SU-DHL-6 (cell line): ENCODE results near the gene CD5L.

Source experiments
- EZH2phosphoT487 ChIP-seq: fragments of 200-600 bp; sonication (generic), shearing (Covaris generic); conservative IDR thresholded peaks from 2 replicates; pipeline ENCODE4 v1.6.1; 2018; ENCODE audit warnings: mild to moderate bottlenecking, antibody characterized with exemption, low read length, moderate library complexity, mixed read lengths
- TF ChIP-seq, protein P1 (sequence below): fragments of 200-600 bp; sonication (generic); IDR thresholded peaks from one replicate; pipeline ENCODE4 v1.5.1; 2017; ENCODE audit warnings: antibody characterized with exemption, mild to moderate bottlenecking, low read length, moderate library complexity; ENCODE audit not compliant: insufficient read depth, poor library complexity, severe bottlenecking

DNA sequence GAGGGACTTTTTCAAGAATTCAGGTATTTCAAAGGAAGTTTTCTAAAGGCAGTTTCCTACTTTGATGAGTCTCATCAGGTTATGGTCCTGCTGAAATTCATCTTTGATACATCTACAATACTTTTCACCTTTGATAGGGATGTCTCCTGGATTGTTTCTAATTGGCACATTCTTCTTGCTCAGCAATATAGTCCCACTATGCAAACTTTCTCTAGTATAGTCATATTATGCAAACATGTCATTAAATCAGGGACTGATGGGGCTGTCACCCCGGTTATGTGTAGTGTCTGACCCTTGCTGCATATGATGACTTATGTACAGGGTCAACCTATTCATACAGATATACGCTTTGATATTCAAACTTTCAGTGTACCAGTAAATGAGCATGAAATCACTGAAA is 21.3 kb downstream of the CD5L start:
- TF ChIP-seq, protein P1, sequence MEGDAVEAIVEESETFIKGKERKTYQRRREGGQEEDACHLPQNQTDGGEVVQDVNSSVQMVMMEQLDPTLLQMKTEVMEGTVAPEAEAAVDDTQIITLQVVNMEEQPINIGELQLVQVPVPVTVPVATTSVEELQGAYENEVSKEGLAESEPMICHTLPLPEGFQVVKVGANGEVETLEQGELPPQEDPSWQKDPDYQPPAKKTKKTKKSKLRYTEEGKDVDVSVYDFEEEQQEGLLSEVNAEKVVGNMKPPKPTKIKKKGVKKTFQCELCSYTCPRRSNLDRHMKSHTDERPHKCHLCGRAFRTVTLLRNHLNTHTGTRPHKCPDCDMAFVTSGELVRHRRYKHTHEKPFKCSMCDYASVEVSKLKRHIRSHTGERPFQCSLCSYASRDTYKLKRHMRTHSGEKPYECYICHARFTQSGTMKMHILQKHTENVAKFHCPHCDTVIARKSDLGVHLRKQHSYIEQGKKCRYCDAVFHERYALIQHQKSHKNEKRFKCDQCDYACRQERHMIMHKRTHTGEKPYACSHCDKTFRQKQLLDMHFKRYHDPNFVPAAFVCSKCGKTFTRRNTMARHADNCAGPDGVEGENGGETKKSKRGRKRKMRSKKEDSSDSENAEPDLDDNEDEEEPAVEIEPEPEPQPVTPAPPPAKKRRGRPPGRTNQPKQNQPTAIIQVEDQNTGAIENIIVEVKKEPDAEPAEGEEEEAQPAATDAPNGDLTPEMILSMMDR = no peak
- no peak for TF ChIP-seq EZH2phosphoT487
